ENCODE results near the gene WWOX. TPM values are rescaled to one million over a fixed set of nuclear protein-coding genes. Genes with fewer than 3 reads are reported as not detected.

WWOX gene
- total and polyA plus RNA-seq, 2 donors (not counting 3 experiments of a cell fraction or from before 2014, with no cell fraction given), result 6.2 to 12.5 TPM

GRCh38 chr16:78697426-78697825 lies 598.0 kb downstream of the WWOX start:
- Histone ChIP-seq H3K9ac (replicated peaks; ENCODE audit: extremely low read depth, insufficient read depth, low read length) (no peak overlapping the region), H3K4me3 (replicated peaks in 1 of 3; ENCODE audit: insufficient read depth in 1 of 3, low read depth in 1 of 3, low read length in 3 of 3) (no peak overlapping the region), H4K20me1 (replicated peaks; ENCODE audit: control insufficient read depth, extremely low read depth, insufficient read depth, low read length) (no peaks in the 10 kb centered on the region), H3K27me3 (ENCODE audit: control insufficient read depth in 2 of 2, insufficient read depth in 2 of 2, low read length in 2 of 2) (no peaks in the 10 kb centered on the region), H3K79me2 (ENCODE audit: control insufficient read depth, insufficient read depth, low read length) (no peaks in the 10 kb centered on the region), H3K9me3 (replicated peaks; ENCODE audit: control insufficient read depth, insufficient read depth, low read length) (peaks cover 2% of the 10 kb centered on the region), H3K9me1 (replicated peaks; ENCODE audit: control insufficient read depth, extremely low read depth, insufficient read depth, low read length) (no peaks in the 10 kb centered on the region), H3K27ac (ENCODE audit: insufficient read depth, low read depth, low read length) (no peak overlapping the region), H3K4me1 (ENCODE audit: control insufficient read depth, extremely low read depth, insufficient read depth, low read length) (no peaks in the 10 kb centered on the region), H3K4me2 (ENCODE audit: insufficient read depth, low read length) (no peak overlapping the region), H2AFZ (ENCODE audit: low read depth, low read length) (no peak overlapping the region), H3K36me3 (ENCODE audit: control insufficient read depth in 2 of 2, extremely low read depth in 1 of 2, insufficient read depth in 2 of 2, low read length in 2 of 2) (no peaks in the 10 kb centered on the region)
- intact Hi-C loops (cut with micrococcal nuclease) (no loop called here), dilution Hi-C loops (cut with MboI; ENCODE audit: extremely low pct_ligation_motif_present, low sequenced_read_pairs) (no loop called here)
- TF ChIP-seq FOS (IDR thresholded peaks at IDR 0.05; ENCODE audit: borderline replicate concordance, insufficient read depth, low read length) (no peak), JUN (IDR thresholded peaks at IDR 0.05; ENCODE audit: borderline replicate concordance, insufficient read depth, insufficient read length, low read depth) (no peak), EZH2 (IDR thresholded peaks at IDR 0.05; ENCODE audit: borderline replicate concordance, low read depth, low read length, severe bottlenecking) (no peak), MYC (IDR thresholded peaks at IDR 0.05; ENCODE audit: low read depth, low read length) (no peak), MAX (IDR thresholded peaks at IDR 0.05; ENCODE audit: insufficient read depth, insufficient read length) (no peak), POLR2A (IDR thresholded peaks at IDR 0.05; ENCODE audit: low read depth, low read length) (no peak), GATA2 (IDR thresholded peaks at IDR 0.05; ENCODE audit: insufficient read depth, insufficient read length, low read depth, low read length) (no peak), POLR2AphosphoS5 (IDR thresholded peaks at IDR 0.05; ENCODE audit: insufficient read depth, low read depth, low read length) (no peak), CTCF (IDR thresholded peaks at IDR 0.05; ENCODE audit: extremely low read depth in 1 of 2, insufficient read depth in 1 of 2, low read depth in 1 of 2, low read length in 2 of 2) (no peak)
- FAIRE-seq (no peak), DNase-seq (ENCODE audit: low read depth, low spot score) (no peak)
- ChIA-PET CTCF (no interaction called here), POLR2A (no interaction called here)
- BruUV-seq (replicated peaks), result no TSS peak
